GM19035 (cell line): ENCODE measurements around the gene FGD2.
"Not testable (repeated sequence)": the region's sequence is repeated elsewhere in the genome, so short reads cannot be mapped to it uniquely, and the experiment has no call there.

Source experiments
- ATAC-seq: cut with Tn5 transposase; IDR thresholded peaks from one replicate; pipeline ENCODE4 v1.9.1; 2021; ENCODE audit not compliant: unreplicated experiment

FGD2 gene

DNA sequence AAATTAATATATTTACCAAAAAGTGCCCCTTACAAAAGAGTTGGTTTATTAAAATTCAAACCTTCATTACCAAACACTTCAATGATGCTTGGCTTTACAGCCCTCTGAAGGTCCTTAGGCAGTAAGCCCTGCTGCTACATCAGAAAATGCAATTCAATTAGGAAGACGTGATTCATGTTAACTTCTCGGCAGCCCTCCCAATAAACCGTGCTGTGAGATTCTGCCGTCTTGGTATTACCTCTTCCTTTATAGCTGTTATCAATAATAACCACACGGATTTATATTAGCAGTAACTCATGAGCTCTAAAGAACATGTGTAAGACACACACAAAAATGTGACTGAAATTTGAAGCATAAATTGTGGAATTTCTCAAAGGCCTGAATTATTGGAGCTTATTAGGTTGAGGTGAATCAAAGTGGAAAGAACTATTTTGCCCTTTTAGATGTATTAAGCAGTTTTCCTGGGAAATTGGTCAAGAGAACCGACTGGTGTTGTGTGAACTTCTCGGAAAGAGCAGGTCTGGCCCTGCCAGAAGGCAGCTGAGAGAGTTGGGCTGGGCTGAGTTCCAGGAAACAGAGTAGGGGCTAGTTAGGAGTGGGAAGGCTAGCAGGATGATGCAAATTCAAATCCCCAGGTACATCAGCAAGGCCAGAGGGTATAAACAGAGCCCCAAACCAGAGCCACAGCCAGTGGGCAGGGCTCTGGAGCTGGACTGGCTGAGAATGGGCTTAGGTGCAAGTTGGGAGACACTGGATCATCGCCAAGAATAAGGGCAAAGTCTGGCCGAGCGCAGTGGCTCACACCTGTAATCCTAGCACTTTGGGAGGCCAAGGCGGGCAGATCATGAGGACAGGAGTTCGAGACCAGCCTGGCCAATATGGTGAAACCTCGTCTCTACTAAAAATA lies 33.1 kb downstream of the FGD2 start:
- ATAC-seq, result no peak

DNA sequence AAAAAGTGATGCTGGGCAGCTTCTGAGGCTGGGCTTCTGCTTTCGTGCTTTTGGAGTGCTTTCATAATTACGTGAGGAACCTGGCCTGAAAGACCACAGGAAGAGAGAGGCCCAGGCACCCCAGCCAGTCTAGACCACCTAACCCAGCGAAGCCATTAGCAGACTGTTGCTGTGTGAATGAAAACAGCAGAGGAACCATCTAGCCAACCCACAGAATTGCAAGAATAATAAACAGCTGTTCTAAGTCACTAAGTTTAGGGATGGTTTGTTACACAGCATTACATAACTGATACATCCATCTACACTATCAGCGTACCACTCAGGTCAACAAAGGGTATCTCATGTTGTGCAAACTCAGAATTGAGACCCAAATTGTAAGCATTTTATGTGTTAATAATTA lies 34.5 kb downstream of the FGD2 start:
- ATAC-seq, result no peak

DNA sequence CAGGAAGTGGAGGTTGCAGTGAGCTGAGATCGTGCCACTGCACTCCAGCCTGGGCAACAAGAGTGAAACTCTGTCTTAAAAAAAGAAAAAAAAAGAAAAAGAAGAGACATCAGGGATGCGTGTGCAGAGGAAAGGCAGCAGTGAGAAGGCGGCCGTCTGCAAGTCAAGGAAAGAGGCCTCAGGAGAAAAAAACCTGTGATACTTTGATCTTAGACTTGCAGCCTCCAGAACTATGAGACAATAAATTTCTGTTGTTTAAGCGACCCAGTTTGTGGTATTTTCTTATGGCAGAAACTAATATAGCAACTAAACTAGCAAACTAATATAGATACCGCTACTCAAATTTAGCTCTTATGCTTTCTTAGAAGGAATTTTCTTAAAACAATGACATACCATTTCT lies 36.1 kb downstream of the FGD2 start:
- no peak for ATAC-seq

DNA sequence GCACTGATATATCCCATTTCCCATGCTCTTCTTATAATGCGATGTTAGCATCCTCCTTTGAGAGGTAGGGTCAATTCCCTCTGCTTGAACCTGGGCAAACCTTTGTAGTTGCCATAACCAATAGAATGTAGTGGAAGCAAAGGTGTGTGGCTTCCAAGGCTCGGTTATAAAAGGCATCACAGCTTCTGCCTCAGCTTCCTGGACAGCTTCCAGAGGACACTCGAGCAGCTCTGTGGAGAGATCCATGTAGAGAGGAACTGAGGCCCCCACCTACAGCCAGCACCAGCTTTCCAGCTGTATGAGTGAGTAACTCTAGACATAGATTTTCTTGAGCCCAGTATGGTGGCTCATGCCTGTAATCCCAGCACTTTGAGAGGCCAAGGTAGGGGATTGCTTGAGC lies 36.7 kb downstream of the FGD2 start:
- no peak for ATAC-seq

DNA sequence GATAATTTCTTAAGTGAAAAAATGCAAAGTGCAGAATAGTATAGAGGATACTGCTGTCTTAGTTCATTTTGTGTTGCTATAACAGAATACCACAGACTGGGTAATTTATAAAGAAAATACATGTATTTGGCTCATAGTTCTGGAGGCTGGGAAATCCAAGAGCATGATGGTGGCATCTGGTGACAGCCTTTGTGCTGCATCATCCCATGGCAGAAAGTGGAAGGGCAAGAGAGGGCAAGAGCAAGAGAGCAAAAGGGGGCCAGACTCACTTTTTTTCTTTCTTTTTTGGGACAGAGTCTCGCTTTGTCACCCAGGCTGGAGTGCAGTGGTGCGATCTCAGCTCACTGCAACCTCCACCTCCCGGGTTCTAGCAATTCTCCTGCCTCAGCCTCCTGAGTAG lies 37.6 kb downstream of the FGD2 start:
- not testable (repeated sequence) for ATAC-seq

DNA sequence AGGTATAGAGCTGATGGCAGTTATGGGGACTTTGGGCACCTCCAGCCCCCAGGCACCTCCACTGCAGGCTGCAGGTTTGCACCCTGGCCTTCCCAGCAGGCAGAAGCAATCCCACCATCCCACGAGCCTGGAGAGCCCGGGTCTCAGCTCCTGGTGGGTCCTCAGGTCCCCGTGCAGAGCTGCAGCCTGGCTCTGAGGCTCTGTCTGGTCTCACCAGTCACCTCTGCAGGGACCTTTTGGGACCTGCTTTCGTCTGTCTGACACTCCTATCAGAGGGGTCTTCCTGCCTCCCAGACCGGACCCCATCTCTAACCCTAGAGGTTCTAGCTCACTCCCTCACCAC lies 41.9 kb downstream of the FGD2 start:
- ATAC-seq, result no peak

DNA sequence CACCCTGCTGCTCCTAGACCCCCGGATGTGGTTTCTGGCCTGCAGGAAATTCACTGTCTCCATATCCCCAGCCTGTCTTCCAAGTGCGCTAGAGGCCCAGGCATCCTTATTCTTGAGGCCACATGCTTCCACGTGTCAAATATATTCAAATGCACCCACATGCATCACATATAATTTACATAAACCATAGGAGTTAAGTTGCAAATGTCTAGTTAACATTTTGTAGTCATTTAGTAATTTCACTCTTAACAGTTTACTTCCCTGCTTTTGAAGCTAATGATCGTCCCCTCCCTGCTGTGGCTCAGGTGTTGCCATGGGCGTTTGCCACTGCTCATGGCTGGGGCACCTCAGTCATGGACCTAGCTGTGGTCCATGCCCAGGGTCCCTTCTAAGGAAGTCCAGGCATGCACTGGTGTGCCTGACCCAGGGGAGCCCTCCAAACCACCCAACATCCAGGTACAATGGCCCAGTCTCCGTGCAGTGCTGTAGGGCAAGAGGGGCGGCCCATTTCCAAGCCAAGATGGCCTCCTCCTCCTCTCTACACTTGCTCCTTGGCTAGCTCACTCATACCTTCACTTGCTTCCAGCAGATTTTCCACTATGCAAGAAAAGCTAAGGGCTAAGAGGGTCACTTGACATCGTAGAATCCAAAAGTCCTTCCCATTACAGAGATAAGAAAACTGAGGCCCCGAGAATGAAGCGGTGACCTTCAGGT lies 42.4 kb downstream of the FGD2 start:
- ATAC-seq, result no peak

DNA sequence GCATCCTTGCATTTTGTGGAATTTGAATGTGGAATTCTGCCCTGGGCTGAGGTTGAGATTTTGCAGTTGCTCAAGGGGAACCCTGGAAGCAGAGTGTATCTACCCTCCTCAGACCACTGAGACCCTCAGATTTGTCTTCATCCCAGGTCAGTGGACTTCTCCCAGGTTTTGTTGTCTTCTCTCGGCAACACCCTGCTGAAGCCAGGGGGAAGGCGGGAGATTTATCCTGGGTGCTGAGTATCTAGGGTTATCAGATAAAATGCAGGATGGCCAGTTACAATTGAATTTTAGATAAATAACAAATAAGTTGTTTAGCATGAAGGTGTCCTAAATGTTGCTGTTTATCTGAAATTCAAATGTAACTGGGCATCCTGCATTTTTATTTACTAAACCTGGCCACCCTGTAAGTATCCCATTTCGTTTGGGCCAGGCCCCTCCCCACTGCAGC lies 43.0 kb downstream of the FGD2 start:
- no peak for ATAC-seq

DNA sequence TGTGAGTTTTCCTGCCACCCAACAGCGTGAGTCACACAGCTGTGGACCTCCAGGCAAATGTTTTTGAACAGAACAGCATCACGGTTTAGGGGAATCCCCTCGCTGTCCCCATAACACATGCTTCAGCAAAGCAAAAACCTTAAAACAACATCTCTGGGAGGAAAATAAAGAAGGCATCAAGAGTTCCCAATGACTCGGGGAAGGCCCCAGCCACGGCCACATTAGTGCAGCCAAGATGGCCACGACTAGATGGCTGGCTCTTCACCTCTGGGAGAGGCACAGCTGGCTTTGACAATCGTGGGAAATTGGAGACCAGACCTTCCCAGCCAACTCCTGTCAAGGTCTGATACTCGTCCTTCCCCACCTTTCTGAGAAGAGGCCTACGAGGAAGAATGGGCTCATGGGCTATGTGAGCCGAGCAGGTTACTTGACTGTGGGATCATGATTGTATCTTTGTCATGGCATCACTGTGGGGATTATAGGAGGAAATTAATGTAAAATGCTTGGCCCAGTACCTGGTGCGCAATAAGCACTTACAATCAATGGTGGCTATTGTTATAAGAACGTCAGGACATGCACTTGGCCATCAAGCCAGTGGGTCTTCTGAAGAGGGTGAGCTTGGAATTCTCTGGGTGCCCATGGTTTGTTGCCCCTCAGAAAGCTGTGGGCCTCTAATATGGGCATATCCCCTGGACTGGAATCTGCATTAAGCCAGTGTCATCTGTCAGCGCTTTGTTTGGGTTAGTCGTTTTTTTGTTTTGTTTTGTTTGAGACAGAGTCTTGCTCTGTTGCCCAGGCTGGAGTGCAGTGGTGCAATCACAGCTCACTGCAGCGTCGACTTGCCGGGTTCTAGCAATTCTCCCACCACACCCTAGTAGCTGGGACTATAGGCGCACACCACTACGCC lies 43.6 kb downstream of the FGD2 start:
- ATAC-seq, result no peak

DNA sequence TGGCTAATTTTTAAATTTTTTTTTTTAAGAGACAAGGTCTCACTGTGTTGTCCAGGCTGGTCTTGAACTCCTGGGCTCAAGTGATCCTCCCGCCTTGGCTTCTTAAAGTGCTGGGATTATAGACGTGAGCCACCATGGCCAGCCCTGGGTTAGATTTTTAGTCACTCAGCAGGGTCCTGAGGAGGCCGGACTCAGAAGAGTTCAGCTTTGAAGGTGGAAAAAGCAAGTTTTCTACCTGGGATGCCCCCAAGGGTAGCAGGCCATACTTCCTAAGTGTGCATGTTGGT lies 44.2 kb downstream of the FGD2 start:
- no peak for ATAC-seq

DNA sequence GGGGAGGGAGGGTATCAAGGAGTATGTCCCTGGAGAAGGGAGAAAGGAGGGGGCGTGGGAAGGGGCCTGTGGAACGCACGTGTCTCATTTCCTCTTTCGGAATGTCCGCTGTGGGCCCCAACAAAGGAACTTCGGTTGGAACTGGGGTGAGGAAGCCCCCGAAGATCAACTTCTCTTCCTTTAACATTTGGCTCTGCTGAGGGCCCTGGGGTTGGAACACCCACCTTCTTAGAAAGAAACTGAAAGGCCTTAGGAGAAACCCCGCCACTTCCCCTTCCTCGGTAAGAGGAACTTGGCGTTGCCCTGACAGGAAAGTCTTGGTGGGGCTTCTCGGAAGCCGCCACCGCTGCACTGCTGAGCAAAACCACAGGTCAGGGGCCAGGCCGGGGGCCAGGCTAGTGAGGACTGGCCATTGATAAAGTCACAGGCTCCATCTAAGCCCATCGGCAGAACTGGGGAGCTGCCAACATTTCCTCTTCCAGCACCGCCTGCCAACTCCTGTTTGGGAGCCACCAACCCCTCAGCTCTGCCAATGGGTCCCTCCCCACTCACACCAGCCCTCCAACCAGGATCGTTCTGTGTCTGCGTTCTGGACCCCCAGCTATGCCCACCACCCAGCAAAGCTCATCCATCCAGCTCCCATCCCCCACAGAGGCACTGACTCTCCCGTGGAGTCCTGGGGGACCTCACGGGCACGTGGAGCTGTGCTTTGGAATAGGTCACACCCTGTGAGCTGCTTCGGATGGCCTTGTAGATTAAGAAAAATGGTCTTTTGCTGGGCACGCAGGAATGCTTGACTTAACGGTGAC lies 44.8 kb downstream of the FGD2 start:
- no peak for ATAC-seq

DNA sequence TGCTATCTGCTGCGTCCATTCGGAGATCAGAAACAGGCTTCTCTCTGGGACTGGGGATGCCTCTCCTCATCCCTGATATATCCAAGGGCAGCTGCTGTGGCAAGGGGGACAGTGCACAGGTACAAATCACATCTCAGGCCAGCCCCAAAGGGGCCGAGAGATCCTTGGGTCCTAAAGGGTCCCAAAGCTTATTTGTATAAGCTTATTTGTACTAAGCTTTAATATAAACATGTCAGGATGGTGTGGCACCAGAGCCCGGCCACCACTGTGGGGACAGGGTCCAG lies 45.3 kb downstream of the FGD2 start:
- ATAC-seq, result no peak

DNA sequence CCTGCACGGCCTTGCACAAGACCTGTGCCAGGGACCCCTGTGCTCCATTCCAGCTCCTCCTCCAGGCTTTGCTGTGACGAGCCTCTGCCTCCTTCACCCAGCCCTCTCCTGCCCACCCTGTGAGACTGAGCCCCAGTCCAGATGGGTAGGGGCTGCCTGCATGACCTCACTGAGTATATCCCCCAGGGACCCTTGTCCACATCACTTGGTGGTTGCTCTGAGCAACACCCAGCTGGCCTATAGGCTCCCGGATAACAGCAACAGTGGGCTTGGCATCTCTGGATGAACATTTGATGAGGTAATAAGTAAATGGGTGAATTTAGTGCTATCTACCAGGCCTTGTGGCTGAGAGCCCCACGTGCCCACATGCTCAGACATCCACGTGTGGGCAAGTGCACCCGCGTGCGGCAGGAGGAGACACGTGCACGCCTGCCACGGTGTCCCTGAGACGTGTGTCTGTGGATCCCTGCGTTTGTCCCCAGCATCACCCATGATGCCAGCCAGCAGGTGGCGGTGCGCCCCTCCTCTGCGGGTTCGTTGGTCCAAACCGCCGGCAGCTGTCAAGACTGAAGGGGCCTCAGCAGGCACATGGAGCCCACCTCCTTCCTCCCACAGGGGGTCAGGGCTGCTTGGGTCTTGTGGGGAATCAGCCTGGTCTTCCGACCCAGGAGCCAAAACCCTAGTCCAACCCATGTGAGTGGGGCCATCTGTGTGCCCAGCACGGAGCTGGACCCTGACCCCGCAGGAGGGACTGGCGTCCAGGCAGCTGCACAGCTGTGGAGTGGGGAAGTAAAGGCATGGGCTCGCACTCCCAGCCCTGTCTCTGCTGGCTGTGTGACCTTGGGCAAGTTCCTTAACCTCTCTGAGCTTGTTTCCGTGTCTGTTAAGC lies 45.9 kb downstream of the FGD2 start:
- ATAC-seq, result no peak

DNA sequence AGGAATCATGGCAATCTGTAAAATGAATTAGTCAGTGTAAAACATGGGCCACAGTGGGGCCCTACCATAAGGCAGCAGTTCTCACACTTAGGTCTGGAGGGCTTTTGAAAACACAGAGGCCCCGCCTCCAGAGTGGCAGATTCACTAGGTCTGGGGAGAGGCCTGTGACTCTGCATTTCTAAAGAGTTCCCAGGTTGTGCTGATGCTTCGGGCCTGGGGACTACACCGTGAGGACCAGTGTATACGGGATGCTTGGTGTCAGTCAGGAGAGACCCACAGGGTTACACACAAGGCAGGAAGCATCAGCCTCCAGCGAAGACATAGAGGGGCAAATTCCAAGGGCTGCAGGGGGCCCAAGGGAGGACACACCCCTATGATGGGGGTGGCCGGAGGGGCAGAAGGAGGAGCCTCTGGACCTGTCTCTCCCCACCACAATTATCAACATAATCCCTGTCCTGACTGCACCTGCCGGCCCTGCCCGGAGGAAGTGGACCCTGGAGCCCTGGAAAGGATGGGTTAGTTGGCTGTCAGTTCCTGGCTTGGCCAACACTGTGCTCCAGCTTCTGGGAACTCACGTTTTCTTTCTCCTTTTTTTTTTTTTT lies 46.7 kb downstream of the FGD2 start:
- no peak for ATAC-seq

DNA sequence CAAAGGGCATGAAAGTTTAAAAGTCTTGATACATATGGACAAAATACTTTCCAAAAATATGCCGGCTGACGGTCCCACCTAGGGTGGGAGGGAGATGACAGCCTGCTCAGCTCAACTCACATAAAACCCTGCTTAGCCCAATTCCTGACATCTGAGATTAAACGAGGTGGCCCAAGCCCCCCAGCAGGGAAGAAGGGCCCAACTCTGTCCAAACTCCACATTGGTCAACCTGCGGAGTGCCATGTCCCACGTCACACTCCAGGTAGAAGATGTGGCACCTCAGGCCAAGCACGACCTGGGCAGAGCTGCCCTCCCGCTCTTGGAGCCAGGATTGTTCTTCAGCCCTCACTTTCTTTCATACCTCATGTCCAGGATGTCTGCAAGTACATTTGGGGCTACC lies 48.2 kb downstream of the FGD2 start:
- ATAC-seq, result no peak

DNA sequence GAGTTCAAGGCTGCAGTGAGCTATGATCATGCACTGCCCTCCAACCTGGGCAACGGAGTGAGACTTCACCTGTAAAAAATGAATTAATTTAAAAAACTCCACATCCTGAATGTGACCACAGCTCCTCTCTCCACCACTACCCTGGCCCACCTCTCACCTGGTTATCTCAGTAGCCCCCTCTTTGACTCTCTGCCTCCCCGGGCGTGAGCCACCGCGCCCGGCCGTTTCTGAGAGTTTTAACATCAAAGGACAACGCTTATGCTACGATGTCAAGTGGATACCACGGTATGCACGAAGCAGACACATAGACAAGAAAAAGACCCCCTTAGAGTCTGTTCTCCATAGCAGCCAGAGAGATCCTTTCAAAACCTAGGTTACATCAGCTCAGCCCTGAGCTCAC lies 48.7 kb downstream of the FGD2 start:
- ATAC-seq, result no peak

DNA sequence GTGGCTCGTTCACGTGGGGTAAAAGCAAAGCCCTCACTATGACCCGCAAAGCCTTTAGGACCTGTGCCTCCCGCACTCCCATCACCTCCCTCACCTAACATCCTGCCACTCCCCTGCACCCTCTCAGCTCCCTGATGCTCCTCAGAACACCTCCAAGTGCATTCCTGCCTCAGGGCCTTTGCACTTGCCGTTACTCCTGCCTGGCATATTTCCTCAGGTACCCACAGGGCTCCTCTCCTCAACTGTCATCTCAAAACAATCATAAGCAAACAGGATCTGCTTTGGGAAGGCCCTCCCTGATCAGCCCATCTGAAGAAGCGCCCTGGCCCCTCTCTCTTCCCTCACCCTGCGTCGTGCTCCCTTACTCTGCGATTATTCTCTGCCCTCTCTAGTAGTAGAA lies 49.1 kb downstream of the FGD2 start:
- ATAC-seq, result no peak

DNA sequence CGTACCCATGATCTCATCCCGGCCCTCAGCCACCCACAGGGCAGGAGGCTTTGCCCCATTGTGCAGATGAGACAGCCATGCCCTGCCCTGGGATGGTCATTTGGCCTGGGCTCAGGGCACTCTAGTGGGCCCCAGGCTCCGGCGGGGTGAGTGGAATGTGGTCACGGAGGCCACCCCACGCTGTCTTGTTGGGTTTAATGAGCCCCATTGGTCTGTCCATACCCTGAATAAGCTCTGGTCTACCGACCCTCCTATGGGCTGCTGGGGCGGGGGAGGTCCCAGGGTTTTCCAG lies 50.6 kb downstream of the FGD2 start:
- ATAC-seq, result no peak

DNA sequence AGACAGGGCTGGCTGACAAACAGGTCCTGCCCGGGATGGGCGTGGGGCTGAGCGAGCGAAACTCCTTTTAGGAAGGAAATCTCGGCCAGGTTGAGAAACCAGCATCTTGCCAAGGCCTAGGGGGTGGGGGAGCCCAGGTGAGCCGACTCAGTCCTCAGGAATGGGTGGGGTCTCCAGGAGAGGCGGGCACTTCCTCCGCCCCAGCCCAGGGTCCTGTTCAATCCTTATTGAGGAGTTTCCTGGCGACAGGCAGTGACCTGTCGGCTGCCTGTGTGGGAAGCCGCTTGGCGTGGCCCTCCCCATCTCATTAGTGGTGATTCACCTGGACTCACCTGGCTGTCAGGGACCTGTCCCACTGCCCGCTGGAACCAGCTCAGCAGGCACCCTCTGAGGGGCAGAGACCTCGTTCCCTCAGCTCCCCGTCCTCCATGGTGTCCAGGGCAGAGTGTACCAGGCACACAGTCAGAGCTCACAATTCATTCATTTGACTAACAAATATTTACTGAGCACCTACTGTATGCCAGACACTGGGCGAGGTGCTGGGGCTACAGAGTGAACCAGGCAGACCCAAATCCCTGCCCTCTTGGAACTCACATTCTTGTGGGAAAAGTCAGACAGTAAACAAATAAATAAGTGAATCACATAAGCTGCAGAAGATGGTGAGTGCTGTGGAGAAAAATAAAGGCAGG lies 51.1 kb downstream of the FGD2 start:
- ATAC-seq, result no peak
